HL-60 (cell line): ENCODE results near the gene HK1.
A peak's percentile ranks its signal among the peaks of the same experiment; 100 is the strongest.

Experiments used
- DNase-seq, 2 experiments: peaks; one replicate each; pipeline ENCODE4 v3.0.0-alpha.2; 2010 to 2020; ENCODE audit warnings: low read depth in 1 of 2, low spot score in 1 of 2
- H3K27ac ChIP-seq: fragments of 250-450 bp; sonication (Bioruptor Pico); replicated peaks from 2 replicates; pipeline ENCODE4 v1.5.1; 2020; ENCODE audit warnings: mild to moderate bottlenecking, moderate library complexity
- H3K27me3 ChIP-seq: fragments of 250-450 bp; sonication (Bioruptor Pico); 2 replicates; pipeline ENCODE4 v1.5.1; 2021; ENCODE audit warnings: mild to moderate bottlenecking, moderate library complexity; ENCODE audit not compliant: insufficient read depth, poor library complexity, severe bottlenecking
- H3K4me3 ChIP-seq: replicated peaks from 2 replicates; pipeline ENCODE4 v1.5.1; 2011; ENCODE audit warnings: mild to moderate bottlenecking, control low read depth, low read length; ENCODE audit not compliant: insufficient read depth
- GABPA ChIP-seq: IDR thresholded peaks from 2 replicates; pipeline ENCODE4 v1.6.1; 2012; ENCODE audit warnings: low read depth
- POLR2AphosphoS5 ChIP-seq: IDR thresholded peaks from 2 replicates; pipeline ENCODE4 v1.6.1; 2012; ENCODE audit warnings: low read depth
- SPI1 ChIP-seq: IDR thresholded peaks from 2 replicates; pipeline ENCODE4 v1.6.1; 2012; ENCODE audit warnings: low read depth, mild to moderate bottlenecking, borderline replicate concordance
- TF ChIP-seq, protein P1 (sequence below): IDR thresholded peaks from 2 replicates; pipeline ENCODE4 v1.6.1; 2012; ENCODE audit warnings: low read depth; ENCODE audit not compliant: insufficient replicate concordance
- TF ChIP-seq, protein P2 (sequence below): IDR thresholded peaks from one replicate; pipeline ENCODE4 v1.5.1; 2011; ENCODE audit warnings: low read length, control low read depth, inconsistent platforms; ENCODE audit not compliant: insufficient read depth

The HK1 gene

DNA sequence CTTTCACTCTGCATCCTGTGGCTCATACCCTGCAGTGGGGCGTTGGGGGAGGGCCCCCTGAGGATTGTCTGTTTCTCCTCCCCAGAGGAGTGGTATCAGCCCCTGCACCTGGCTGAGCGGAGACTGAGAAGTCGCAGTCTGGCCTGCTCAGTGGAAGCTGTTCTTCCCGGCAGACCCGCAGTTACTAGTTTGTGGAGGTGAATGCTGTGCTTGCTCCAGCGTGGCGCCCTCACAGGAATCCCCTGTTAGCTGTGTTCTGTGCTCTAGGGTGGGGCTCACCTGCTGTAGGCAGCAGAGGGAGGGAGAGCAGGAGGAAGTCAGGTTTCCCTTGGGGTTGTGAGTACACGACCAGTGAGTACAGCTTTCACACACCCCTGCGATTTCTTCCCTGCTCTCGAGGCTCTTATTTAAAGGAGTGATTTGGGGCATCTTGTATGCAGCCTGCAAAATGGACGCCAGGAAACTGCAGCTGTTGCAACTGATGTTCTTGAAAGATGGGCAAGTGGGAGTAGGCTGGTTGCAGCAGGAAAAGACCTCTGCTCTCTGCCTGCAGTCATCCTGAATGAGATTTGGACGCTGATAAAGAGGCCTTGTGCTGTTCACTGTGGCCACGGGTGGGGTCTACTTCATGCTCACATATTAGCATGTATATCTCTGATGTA, 66.4 kb downstream of the HK1 start:
- DNase-seq, result no peak
- H3K4me3 ChIP-seq, result no peak overlapping the region
- no peaks in the 10 kb centered on the region for H3K27me3 ChIP-seq
- no peak overlapping the region for H3K27ac ChIP-seq
- no peak for TF ChIP-seq SPI1
- no peak for TF ChIP-seq POLR2AphosphoS5
- TF ChIP-seq, protein P1, sequence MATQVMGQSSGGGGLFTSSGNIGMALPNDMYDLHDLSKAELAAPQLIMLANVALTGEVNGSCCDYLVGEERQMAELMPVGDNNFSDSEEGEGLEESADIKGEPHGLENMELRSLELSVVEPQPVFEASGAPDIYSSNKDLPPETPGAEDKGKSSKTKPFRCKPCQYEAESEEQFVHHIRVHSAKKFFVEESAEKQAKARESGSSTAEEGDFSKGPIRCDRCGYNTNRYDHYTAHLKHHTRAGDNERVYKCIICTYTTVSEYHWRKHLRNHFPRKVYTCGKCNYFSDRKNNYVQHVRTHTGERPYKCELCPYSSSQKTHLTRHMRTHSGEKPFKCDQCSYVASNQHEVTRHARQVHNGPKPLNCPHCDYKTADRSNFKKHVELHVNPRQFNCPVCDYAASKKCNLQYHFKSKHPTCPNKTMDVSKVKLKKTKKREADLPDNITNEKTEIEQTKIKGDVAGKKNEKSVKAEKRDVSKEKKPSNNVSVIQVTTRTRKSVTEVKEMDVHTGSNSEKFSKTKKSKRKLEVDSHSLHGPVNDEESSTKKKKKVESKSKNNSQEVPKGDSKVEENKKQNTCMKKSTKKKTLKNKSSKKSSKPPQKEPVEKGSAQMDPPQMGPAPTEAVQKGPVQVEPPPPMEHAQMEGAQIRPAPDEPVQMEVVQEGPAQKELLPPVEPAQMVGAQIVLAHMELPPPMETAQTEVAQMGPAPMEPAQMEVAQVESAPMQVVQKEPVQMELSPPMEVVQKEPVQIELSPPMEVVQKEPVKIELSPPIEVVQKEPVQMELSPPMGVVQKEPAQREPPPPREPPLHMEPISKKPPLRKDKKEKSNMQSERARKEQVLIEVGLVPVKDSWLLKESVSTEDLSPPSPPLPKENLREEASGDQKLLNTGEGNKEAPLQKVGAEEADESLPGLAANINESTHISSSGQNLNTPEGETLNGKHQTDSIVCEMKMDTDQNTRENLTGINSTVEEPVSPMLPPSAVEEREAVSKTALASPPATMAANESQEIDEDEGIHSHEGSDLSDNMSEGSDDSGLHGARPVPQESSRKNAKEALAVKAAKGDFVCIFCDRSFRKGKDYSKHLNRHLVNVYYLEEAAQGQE, result no peak
- TF ChIP-seq, protein P2, sequence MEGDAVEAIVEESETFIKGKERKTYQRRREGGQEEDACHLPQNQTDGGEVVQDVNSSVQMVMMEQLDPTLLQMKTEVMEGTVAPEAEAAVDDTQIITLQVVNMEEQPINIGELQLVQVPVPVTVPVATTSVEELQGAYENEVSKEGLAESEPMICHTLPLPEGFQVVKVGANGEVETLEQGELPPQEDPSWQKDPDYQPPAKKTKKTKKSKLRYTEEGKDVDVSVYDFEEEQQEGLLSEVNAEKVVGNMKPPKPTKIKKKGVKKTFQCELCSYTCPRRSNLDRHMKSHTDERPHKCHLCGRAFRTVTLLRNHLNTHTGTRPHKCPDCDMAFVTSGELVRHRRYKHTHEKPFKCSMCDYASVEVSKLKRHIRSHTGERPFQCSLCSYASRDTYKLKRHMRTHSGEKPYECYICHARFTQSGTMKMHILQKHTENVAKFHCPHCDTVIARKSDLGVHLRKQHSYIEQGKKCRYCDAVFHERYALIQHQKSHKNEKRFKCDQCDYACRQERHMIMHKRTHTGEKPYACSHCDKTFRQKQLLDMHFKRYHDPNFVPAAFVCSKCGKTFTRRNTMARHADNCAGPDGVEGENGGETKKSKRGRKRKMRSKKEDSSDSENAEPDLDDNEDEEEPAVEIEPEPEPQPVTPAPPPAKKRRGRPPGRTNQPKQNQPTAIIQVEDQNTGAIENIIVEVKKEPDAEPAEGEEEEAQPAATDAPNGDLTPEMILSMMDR, result no peak
- TF ChIP-seq GABPA, result no peak

DNA sequence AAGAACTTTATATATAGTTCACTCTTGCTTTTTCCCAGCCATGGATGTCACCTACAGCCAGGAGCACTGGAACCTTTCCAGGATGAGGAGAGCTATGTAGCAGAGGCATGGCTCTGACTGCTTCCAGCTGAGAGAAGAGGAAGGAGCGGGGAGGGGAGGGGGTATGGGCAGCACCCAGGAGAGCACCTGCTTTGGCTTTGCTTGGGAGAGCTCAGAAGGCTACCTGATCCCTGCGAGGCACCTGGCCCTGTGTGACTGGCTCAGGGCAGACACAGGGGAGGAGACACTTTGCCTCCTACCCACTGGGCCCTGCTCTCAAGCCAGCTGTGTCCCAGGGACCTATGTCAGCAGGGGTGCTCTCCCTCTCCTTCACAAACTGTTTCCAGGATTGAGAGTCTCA, 67.1 kb downstream of the HK1 start:
- H3K4me3 ChIP-seq, result no peak overlapping the region
- TF ChIP-seq, protein P1, result peak; percentile 80
- no peak for TF ChIP-seq SPI1
- H3K27ac ChIP-seq, result no peak overlapping the region
- H3K27me3 ChIP-seq, result no peaks in the 10 kb centered on the region
- DNase-seq, result no peak

DNA sequence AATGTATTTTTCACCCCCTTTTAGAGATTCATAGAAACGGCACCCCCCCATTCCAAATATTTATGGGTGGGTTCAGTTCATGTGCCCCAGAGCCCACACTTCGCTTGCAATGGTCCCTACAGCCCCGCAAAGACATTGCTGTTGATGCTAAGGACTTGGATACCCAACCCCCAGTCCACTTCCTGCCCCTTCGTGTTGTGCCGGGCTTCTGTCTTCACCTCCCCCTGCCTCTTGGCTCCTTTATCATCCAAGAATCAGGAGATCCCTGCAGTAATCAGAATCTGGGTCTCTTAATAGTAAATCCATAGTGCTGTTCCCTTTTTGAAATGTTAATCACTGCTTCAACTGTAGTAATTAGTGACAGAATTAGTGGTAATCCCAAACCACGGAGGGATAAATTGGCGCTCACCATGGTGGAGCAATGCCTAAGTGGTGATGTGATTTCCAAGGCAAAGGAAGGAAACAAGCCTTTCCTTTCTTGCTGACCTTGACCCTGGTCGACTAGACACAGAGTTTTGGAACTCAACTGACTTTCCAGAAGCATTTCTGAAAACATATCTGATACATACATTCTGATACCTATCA, 67.7 kb downstream of the HK1 start:
- no peak for DNase-seq
- TF ChIP-seq POLR2AphosphoS5, result no peak
- no peak for TF ChIP-seq SPI1
- TF ChIP-seq GABPA, result no peak
- TF ChIP-seq, protein P2, result no peak
- TF ChIP-seq, protein P1, result no peak
- Histone ChIP-seq H3K27me3 (no peaks in the 10 kb centered on the region), H3K27ac (no peak overlapping the region), H3K4me3 (no peak overlapping the region)
